GM12864 (cell line): ENCODE measurements around the gene VAV1.
"Not testable (repeated sequence)": the region's sequence is repeated elsewhere in the genome, so short reads cannot be mapped to it uniquely, and the experiment has no call there.

ENCODE experiments used
- DNase-seq: peaks from one replicate; pipeline ENCODE4 v3.0.0-alpha.2; 2011; ENCODE audit warnings: low read depth
- H3K4me3 ChIP-seq: 2 replicates; pipeline ENCODE4 v1.5.1; 2011; ENCODE audit warnings: mild to moderate bottlenecking, low read depth, low read length, control low read depth
- TF ChIP-seq, protein P1 (sequence below): IDR thresholded peaks from 2 replicates; pipeline ENCODE4 v1.5.1; 2011; ENCODE audit warnings: low read depth, mild to moderate bottlenecking, moderate library complexity, low read length, control low read depth, inconsistent platforms; ENCODE audit errors: missing control alignments

The VAV1 gene

DNA sequence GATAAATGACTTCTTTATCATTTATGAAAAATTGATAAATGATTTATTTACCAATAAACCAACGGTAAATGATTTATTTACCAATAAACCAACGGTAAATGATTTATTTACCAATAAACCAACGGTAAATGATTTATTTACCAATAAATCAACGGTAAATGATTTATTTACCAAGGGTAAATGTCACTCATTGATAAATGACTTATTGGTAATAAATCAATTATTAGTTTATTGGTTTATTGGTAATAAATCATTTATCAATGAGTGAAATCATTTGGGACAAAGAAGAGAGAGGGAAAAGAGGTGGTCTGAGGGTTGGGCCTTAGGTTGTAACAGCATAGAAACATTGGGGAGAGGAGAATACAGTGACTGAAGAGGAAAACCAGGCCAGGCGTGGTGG, 21.5 kb downstream of the VAV1 start:
- no peak overlapping the region for H3K4me3 ChIP-seq
- DNase-seq, result no peak
- TF ChIP-seq, protein P1, sequence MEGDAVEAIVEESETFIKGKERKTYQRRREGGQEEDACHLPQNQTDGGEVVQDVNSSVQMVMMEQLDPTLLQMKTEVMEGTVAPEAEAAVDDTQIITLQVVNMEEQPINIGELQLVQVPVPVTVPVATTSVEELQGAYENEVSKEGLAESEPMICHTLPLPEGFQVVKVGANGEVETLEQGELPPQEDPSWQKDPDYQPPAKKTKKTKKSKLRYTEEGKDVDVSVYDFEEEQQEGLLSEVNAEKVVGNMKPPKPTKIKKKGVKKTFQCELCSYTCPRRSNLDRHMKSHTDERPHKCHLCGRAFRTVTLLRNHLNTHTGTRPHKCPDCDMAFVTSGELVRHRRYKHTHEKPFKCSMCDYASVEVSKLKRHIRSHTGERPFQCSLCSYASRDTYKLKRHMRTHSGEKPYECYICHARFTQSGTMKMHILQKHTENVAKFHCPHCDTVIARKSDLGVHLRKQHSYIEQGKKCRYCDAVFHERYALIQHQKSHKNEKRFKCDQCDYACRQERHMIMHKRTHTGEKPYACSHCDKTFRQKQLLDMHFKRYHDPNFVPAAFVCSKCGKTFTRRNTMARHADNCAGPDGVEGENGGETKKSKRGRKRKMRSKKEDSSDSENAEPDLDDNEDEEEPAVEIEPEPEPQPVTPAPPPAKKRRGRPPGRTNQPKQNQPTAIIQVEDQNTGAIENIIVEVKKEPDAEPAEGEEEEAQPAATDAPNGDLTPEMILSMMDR, result no peak

DNA sequence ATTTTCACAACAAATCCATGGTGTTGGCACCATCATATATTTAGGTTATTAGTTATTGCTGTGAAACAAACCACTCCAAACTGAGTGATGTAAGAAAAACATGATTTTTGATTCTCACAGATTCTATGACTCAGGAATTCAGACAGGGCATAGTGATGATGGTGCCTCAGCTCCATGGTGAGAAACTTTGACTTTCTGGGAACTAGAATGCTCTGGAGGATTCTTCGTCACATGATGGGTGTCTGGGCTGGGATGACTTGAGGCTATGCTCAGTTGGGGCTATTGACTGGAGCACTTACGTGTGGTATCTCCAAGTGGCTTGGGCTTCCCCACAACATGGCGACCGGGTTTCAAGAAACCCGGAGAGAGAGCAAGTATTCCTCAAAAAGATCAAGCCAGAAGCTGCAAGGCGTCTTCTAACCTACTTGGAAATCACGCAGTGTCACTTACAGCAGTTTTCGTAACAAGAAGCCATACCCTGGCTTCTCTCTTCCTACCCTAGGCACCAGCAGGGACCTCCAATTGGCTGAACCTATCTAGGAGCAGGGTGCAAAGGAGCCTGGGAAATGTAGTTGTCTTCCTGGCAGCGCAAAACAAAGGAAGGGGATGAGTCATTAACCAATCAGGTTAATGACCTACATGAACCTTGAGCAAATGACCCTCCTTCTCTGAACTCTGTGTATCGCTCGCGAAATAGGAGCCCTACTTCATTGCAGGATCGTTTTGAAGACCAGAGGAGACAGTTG, 22.4 kb downstream of the VAV1 start:
- DNase-seq, result no peak
- TF ChIP-seq, protein P1, result no peak
- no peak overlapping the region for H3K4me3 ChIP-seq

DNA sequence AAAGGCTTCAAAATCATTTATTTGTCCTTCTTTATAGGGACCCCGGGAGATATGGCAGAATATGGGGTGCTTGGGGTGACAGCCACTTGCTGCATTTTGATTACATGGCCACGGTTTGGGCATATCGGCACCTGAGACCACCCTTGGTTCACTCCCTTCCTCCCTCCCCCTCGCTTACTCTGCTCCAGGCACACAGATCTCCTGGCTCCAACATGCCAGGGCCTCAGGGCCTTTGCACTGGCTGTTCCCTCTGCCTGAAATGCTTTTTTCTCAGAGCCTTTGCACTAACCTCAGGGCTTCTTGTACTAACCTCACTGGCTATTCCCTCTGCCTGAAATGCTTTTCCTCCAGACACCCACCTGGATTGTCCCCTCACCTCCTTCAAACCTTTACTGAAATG, 23.8 kb downstream of the VAV1 start:
- no peak overlapping the region for H3K4me3 ChIP-seq
- TF ChIP-seq, protein P1, result no peak
- no peak for DNase-seq

DNA sequence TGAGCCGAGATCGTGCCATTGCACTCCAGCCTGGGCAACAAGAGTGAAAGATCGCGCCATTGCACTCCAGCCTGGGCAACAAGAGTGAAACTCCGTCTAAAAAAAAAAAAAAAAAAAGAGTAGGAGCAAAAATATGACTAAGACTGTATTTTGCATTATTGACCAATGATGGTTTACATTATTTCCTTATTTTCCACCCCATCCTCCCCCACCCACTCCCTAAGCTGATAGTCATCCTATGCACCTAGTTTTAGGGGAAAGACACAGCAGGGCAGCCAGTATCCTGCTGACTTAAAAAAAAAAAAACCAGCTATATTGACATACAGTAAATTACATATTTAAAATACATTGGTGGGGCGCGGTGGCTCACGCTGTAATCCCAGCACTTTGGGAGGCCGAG, 25.1 kb downstream of the VAV1 start:
- no peak for DNase-seq
- TF ChIP-seq, protein P1, result no peak
- H3K4me3 ChIP-seq, result no peak overlapping the region

DNA sequence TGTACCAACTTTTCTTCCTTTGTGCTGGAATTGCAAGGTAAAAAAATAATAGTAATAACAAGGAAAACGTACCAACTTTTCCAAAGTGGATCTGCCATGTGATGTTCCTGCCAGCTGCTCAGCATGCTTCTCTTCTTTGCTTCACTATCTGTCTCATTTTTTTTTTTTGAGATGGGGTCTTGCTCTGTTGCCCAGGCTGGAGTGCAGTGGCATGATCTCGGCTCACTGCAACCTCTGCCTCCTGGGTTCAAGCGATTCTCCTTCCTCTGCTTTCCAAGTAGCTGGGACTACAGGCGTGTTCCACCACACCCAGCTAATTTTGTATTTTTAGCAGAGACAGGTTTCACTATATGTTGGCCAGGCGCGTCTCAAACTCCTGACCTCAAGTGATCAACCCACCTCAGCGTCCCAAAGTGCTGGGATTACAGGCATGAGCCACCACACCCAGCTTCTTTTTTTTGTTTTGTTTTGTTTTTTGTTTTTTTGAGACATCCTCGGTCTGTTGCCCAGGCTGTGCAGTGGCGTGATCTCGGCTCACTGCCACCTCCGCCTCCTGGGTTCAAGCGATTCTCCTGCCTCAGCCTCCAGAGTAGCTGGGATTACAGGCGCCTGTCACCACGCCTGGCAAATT, 27.8 kb downstream of the VAV1 start:
- not testable (repeated sequence) for DNase-seq
- peak overlapping the region; percentile 44; the same call in 1 of the 2 replicates for H3K4me3 ChIP-seq

DNA sequence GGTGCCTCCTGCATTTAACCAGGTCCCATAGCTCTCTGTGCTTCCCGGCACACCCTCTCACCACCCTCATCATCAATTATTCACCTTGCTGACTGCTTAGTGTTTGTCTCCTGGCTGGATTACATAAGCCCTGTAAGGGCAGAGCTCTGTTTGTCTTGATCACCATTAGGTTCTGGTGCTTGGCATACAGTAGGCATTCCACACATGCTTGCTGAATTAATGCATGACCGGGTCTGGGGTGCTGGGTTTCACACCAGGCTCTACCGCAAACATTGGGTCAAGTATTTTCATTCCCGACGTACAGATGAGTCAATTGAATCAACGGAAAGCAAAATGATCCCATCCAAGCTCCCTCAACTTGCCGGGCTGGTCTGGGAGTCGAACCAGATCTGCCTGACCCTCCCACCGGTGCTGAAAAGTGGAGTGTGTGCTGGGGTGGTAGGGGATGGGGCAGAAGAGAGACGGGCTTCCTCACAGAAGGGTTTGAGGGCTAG, 28.5 kb downstream of the VAV1 start:
- TF ChIP-seq, protein P1, result no peak
- DNase-seq, result no peak
- peak overlapping the region; percentile 44 for H3K4me3 ChIP-seq

DNA sequence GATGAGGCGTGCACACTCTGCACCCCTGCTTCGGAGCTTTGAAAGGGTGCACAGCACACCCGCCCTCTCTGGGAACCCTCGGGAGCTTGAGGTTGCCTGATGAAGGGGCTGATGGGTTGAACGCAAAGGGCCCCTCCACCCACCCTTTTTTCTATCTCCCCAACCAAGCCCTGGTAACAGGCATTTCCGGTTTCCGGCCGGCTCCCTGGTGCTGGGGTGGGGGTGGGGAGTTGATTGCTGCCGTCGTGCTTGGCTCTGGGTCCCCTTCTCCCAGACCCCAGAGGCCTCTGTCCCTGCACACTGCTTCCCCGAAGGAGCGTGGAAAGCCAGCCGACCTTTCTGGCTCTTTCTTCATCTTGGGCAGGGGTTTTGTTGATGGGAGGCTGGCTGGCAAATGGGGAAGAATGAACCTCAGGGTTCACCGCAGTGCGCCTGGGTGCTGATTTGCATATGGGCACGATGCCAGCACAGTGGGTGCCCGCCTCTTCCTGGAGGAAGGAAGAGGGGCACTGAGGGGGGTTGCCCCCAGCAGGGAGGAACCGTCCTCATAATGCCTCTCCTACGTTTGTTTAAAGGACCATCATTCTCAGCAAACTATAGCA, 29.1 kb downstream of the VAV1 start:
- DNase-seq, result peak; percentile 77

More for the DNA sequence above, 29.1 kb downstream of the VAV1 start:
- peak overlapping the region; percentile 44 for H3K4me3 ChIP-seq
- TF ChIP-seq, protein P1, result no peak
